HS-5 (cell line): ENCODE measurements around the gene ZNF470.

Experiments
- DNase-seq: peaks from one replicate; pipeline ENCODE4 v3.0.0-alpha.2; 2012; ENCODE audit warnings: low read depth

The ZNF470 gene

DNA sequence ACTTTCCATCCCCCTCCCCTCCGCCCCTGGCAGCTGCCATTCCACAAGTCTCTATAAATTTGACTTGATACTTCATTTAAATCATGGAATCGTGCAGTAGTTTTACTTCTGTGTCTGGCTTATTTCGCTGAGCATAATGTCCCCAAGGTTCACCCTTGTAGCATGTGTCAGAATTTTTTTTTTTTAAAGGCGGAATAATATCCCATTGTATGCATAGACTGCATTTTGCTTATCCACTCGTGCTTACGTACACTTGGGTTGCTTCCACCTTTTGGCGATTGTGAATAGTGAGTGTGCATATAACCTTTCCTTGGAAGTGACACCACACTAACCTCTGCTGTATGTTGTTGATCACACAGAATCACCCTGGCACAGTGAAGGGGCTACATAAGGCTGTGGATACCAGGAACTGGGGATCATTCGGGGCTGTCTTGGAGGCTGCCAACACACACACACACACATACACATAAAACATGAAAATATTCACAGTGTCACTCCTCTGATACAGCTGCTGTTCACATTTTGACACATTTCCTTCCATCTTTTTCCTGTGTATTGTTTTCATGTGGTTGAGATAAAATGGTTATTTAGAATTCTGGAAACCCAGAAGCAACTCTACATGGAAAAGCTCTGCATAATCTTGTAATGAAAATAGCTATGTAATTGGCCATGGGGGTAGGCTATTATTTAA is 41.2 kb downstream of the ZNF470 start:
- DNase-seq, result no peak

DNA sequence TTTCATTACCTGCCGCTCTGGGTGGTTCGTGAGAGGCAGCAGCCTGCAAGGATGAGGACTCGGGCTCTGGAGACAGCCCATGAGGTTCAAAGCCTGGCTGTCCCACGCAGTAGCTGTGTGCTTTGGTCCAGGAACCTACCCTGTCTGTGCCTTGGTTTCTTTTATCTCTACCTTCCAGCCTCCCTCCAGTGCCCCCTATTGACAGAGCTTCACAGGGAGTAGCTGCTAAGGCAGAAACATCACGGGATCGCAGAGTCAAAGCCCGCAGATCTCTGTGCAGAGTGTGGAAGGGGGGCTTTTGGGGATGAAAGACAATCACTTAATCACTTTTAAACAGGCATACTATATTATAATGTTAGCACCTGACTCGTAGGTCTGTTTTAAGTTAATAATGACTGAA is 44.0 kb downstream of the ZNF470 start:
- DNase-seq, result no peak

DNA sequence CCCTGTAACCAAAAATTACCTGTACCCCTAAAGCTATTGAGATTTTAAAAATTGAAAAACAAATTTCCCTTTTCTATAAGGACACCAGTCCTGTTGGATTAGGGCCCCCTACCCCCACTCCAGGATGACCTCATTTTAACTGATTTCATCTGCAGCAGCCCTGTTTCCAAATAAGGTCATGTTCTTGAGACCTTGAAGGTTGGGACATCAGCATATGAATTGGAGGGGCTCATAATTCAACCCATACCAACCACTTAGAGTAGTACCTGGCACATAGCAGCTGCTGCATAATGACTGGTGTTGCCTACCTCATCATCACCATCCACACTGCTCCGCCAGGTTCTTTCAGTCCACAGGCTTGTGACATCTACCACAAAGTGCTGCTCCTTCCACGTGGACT is 45.5 kb downstream of the ZNF470 start:
- no peak for DNase-seq

DNA sequence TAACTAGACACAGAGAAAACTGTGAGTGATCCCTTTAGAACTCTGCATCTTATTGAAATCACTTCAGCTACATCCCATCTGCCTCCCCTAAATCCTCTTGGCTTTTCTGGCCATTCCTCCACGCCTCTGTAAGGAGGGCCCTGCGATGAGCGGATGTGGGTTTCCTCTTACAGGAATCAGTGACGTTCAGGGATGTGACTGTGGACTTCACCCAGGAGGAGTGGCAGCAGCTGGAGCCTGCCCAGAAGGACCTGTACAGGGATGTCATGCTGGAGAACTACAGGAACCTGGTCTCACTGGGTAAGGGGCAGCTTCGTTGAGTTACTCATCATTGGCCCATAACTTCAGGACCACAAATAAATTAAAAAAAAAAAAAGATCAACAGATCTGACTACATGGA is 46.4 kb downstream of the ZNF470 start:
- no peak for DNase-seq

GRCh38 chr19:56617531-56617930 is 50.3 kb downstream of the ZNF470 start:
- DNase-seq, result no peak

DNA sequence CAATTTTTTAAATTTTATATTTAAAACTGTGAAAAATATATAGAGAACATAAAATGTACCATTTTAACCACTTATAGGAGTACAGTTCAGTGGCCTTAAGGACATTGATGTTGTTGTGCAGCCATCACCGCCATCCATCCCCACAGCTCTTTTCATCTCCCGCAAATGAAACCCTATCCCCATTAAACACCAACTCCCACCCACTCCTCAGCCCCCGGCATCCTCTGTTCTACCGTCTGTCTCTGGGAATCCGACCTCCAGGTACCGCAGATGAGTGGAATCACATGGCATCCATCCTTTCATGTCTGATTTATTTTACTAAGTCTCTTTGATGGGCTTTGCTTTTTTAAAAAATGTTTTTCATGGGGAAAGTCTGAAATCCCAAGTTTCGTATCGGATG is 51.9 kb downstream of the ZNF470 start:
- no peak for DNase-seq

GRCh38 chr19:56622374-56622773 is 55.1 kb downstream of the ZNF470 start:
- DNase-seq, result no peak

- DNase-seq, result no peak
Observed at GRCh38 chr19:56623006-56623405, 55.7 kb downstream of the ZNF470 start.

GRCh38 chr19:56625708-56626107 is 58.4 kb downstream of the ZNF470 start:
- no peak for DNase-seq

DNA sequence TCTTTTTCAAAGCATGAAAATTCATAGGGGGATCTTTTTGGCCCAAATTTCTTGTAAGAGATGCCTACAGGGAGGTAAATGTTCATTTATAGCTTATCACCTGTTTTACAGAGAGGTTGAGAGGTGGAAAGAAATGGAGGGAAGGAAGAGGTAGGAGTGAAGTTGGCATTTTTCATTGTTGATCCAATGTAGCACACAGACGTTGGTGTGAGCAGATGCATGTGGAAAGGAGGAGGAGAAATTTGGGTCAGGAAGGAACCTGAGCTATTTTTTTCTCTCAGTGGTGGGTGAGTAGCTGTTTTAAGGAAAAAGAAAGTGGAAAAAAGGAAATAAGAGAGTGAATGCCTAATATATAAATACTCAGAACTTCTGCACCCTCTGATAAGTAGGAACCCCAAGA is 65.8 kb downstream of the ZNF470 start:
- no peak for DNase-seq

GRCh38 chr19:56637976-56638555 is 70.8 kb downstream of the ZNF470 start:
- DNase-seq, result no peak
